GM23248 (cell line): ENCODE measurements around the gene SLC1A3. TPM values are rescaled to one million over a fixed set of nuclear protein-coding genes. Genes with fewer than 3 reads are reported as not detected.

Experiments
- DNase-seq: peaks from one replicate; pipeline ENCODE4 v3.0.0-alpha.2; 2015
- H2AFZ ChIP-seq: fragments of 200-600 bp; sonication (generic); 2 replicates; pipeline ENCODE4 v1.6.1; 2016; ENCODE audit warnings: antibody characterized with exemption
- H3F3A ChIP-seq: fragments of 200-600 bp; sonication (generic); 2 replicates; pipeline ENCODE4 v1.6.1; 2016; ENCODE audit warnings: mild to moderate bottlenecking, antibody characterized with exemption, mixed run types; ENCODE audit not compliant: insufficient read depth
- H3K27ac ChIP-seq: fragments of 200-600 bp; sonication (generic); 2 replicates; pipeline ENCODE4 v1.5.1; 2016; ENCODE audit warnings: mild to moderate bottlenecking
- H3K27me3 ChIP-seq: fragments of 200-600 bp; sonication (generic); replicated peaks from 2 replicates; pipeline ENCODE4 v1.6.1; 2016; ENCODE audit warnings: mild to moderate bottlenecking; ENCODE audit not compliant: insufficient read depth
- H3K36me3 ChIP-seq: fragments of 200-600 bp; sonication (generic); 2 replicates; pipeline ENCODE4 v1.6.1; 2016; ENCODE audit warnings: low read depth, mild to moderate bottlenecking
- H3K4me1 ChIP-seq: fragments of 200-600 bp; sonication (generic); 2 replicates; pipeline ENCODE4 v1.6.1; 2016; ENCODE audit warnings: mild to moderate bottlenecking; ENCODE audit not compliant: insufficient read depth
- H3K4me2 ChIP-seq: fragments of 200-600 bp; sonication (generic); one replicate; pipeline ENCODE4 v1.6.1; 2016; ENCODE audit warnings: mild to moderate bottlenecking; ENCODE audit not compliant: unreplicated experiment
- H3K4me3 ChIP-seq: fragments of 200-600 bp; sonication (generic); 2 replicates; pipeline ENCODE4 v1.5.1; 2016; ENCODE audit warnings: mild to moderate bottlenecking
- H3K79me2 ChIP-seq: fragments of 200-600 bp; sonication (generic); 2 replicates; pipeline ENCODE4 v1.6.1; 2016; ENCODE audit warnings: mild to moderate bottlenecking; ENCODE audit not compliant: insufficient read depth
- H3K9ac ChIP-seq: fragments of 200-600 bp; sonication (generic); 2 replicates; pipeline ENCODE4 v1.6.1; 2016; ENCODE audit warnings: mild to moderate bottlenecking
- H3K9me2 ChIP-seq: fragments of 200-600 bp; sonication (generic); 2 replicates; pipeline ENCODE4 v1.6.1; 2016; ENCODE audit warnings: mixed run types, mild to moderate bottlenecking, moderate library complexity; ENCODE audit not compliant: insufficient read depth
- H3K9me3 ChIP-seq: fragments of 200-600 bp; sonication (generic); one replicate; pipeline ENCODE4 v1.6.1; 2017; ENCODE audit warnings: low read depth
- H4K20me1 ChIP-seq: fragments of 200-600 bp; sonication (generic); 2 replicates; pipeline ENCODE4 v1.6.0; 2016; ENCODE audit not compliant: insufficient read depth
- EZH2 ChIP-seq: fragments of 200-600 bp; sonication (generic); IDR thresholded peaks from 2 replicates; pipeline ENCODE4 v1.6.1; 2018; ENCODE audit warnings: antibody characterized with exemption, mild to moderate bottlenecking; ENCODE audit not compliant: insufficient read depth, poor library complexity, severe bottlenecking
- EZH2phosphoT487 ChIP-seq: fragments of 200-600 bp; sonication (generic); IDR thresholded peaks from 2 replicates; pipeline ENCODE4 v1.6.1; 2018; ENCODE audit warnings: antibody characterized with exemption, moderate library complexity, mild to moderate bottlenecking, low read depth; ENCODE audit not compliant: insufficient read depth
- WGBS, 2 experiments: methylation state at CpG; one replicate each; pipeline ENCODE4 v1.1.6; 2015 to 2017; ENCODE audit warnings: low lambda C conversion rate in 2 of 2, low coverage in 1 of 2; ENCODE audit errors: missing lambda C conversion rate in 2 of 2; 5-methylcytosine and 5-hydroxymethylcytosine counted together
- in situ Hi-C: fragments of 300-500 bp; cut with MboI; formaldehyde crosslinking; loops from 2 replicates; pipeline ENCODE4 v1.15.0; 2020
- polyA plus RNA-seq: library from polyadenylated mRNA; unstranded; fragments of >200 nt; fragmentation: Nextera tagmentation; extraction: Ambion mirVana; gene quantifications from 2 replicates; pipeline ENCODE4 v1.2.1, GENCODE V29; 2016
- small RNA-seq: library from RNA; depleted of rRNA; stranded (forward); fragments of <200 nt; gene quantifications from one replicate; pipeline ENCODE3, GENCODE V24; 2014; ENCODE audit warnings: low read depth, low replicate concordance
- total RNA-seq: library from RNA; depleted of rRNA; stranded (reverse); fragments of >200 nt; shearing (Covaris generic); gene quantifications from 2 replicates; pipeline ENCODE4 v1.2.3, GENCODE V29; 2014

Gene SLC1A3
- total and polyA plus RNA-seq, 2 experiments from 2014 or later: 1.7 to 2.5 TPM

- Histone ChIP-seq H3K27ac (no peak overlapping the region), H3K79me2 (no peaks in the 10 kb centered on the region), H2AFZ (no peak overlapping the region), H3K27me3 (peaks cover 6% of the 10 kb centered on the region; the same call in 1 of the 2 replicates), H4K20me1 (no peaks in the 10 kb centered on the region), H3K9me2 (no peaks in the 10 kb centered on the region), H3K4me2 (no peak overlapping the region), H3K9me3 (no peaks in the 10 kb centered on the region), H3K36me3 (no peaks in the 10 kb centered on the region), H3K4me3 (no peak overlapping the region), H3F3A (no peaks in the 10 kb centered on the region), H3K9ac (no peak overlapping the region), H3K4me1 (no peaks in the 10 kb centered on the region)
- WGBS, 2 experiments: 1 to 6% methylated on average over 4 of the region's 4 CpGs
- peak; percentile 60 for DNase-seq
- TF ChIP-seq EZH2phosphoT487 (no peak), EZH2 (no peak)
- in situ Hi-C loops: loop anchor here (10.0 kb wide), 1 partner anchor 270 kb away; no protein-coding TSS in a partner anchor
Observed at GRCh38 chr5:36734422-36734821, 128.0 kb downstream of the SLC1A3 start.

DNA sequence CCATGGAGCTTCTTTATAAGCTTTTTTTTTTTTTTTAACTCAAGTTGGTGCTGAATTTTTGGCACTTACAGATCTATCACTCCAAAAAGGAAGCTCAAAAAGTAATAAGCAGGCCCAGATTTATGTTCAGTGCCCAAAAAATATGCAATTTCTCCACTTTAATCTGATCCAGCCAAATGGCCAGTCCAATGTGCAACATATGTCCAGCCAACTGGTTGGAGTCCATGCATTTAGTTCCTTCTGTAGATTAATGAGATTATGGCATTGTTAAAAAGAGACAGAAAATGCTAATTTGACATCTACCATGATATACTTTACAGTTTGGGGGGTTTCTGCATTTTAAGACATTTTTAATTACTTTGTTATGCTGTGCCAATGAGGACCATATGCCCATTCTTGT is 129.5 kb downstream of the SLC1A3 start:
- H3K9me3 ChIP-seq: no peaks in the 10 kb centered on the region
- no peaks in the 10 kb centered on the region for H3F3A ChIP-seq
- H3K9ac ChIP-seq: no peak overlapping the region
- no peaks in the 10 kb centered on the region for H3K9me2 ChIP-seq
- TF ChIP-seq EZH2 (no peak), EZH2phosphoT487 (no peak)
- in situ Hi-C loops: loop anchor here (10.0 kb wide), 1 partner anchor 269 kb away; no protein-coding TSS in a partner anchor
- H3K4me2 ChIP-seq: no peak overlapping the region
- no peaks in the 10 kb centered on the region for H3K4me1 ChIP-seq
- no peak overlapping the region for H3K4me3 ChIP-seq
- H3K36me3 ChIP-seq: no peaks in the 10 kb centered on the region
- no peak for DNase-seq
- no peak overlapping the region for H2AFZ ChIP-seq
- H4K20me1 ChIP-seq: no peaks in the 10 kb centered on the region
- peaks cover 6% of the 10 kb centered on the region; the same call in 1 of the 2 replicates for H3K27me3 ChIP-seq
- no peaks in the 10 kb centered on the region for H3K79me2 ChIP-seq
- H3K27ac ChIP-seq: no peak overlapping the region

Small RNAs within 50 kb of the gene (small RNA-seq; reads per million reads assigned to genes)
- not detected for gene AC010631.1
